RWPE2 (cell line): ENCODE results near the gene IQCH.

ENCODE experiments used
- ATAC-seq: fragments of 200-7000 bp; cut with Tn5 transposase; 3 replicates; pipeline ENCODE4 v1.9.1; 2021; ENCODE audit warnings: low read depth
- DNase-seq: peaks from one replicate; pipeline ENCODE4 v3.0.0-alpha.2; 2020; ENCODE audit warnings: low spot score
- H3K27ac ChIP-seq: fragments of 450-650 bp; 2 replicates; pipeline ENCODE4 v1.5.1; 2017; ENCODE audit warnings: mild to moderate bottlenecking; ENCODE audit not compliant: poor library complexity, severe bottlenecking
- H3K27me3 ChIP-seq: fragments of 250-450 bp; sonication (Bioruptor Pico); 2 replicates; pipeline ENCODE4 v1.5.1; 2021; ENCODE audit warnings: mild to moderate bottlenecking, moderate library complexity; ENCODE audit not compliant: insufficient read depth, poor library complexity, severe bottlenecking
- H3K36me3 ChIP-seq: fragments of 250-450 bp; sonication (Bioruptor Pico); 2 replicates; pipeline ENCODE4 v1.5.1; 2020; ENCODE audit warnings: low read depth, mild to moderate bottlenecking, moderate library complexity
- H3K4me1 ChIP-seq: fragments of 250-450 bp; sonication (Bioruptor Pico); 2 replicates; pipeline ENCODE4 v1.5.1; 2021; ENCODE audit warnings: mild to moderate bottlenecking, moderate library complexity; ENCODE audit not compliant: insufficient read depth, poor library complexity, severe bottlenecking
- H3K4me3 ChIP-seq: fragments of 250-450 bp; sonication (Bioruptor Pico); 2 replicates; pipeline ENCODE4 v1.5.1; 2021; ENCODE audit warnings: mild to moderate bottlenecking, moderate library complexity; ENCODE audit not compliant: severe bottlenecking
- H3K9me3 ChIP-seq: fragments of 250-450 bp; sonication (Bioruptor Pico); 2 replicates; pipeline ENCODE4 v1.5.1; 2021; ENCODE audit warnings: mild to moderate bottlenecking, moderate library complexity; ENCODE audit not compliant: severe bottlenecking
- CTCF ChIP-seq: fragments of 450-650 bp; IDR thresholded peaks from one replicate; pipeline ENCODE4 v1.5.1; 2017; ENCODE audit warnings: mild to moderate bottlenecking, moderate library complexity; ENCODE audit not compliant: poor library complexity, severe bottlenecking

Gene IQCH

GRCh38 chr15:67401336-67401735 lies 146.8 kb downstream of the IQCH start:
- H3K27ac ChIP-seq, result no peak overlapping the region
- no peak overlapping the region for H3K4me3 ChIP-seq
- no peaks in the 10 kb centered on the region for H3K9me3 ChIP-seq
- no peak for TF ChIP-seq CTCF
- ATAC-seq (no peak), DNase-seq (no peak)
- no peaks in the 10 kb centered on the region for H3K4me1 ChIP-seq
- no peaks in the 10 kb centered on the region for H3K36me3 ChIP-seq
- H3K27me3 ChIP-seq, result no peaks in the 10 kb centered on the region

GRCh38 chr15:67403428-67404154 lies 149.0 kb downstream of the IQCH start:
- ATAC-seq, result no peak
- Histone ChIP-seq H3K4me3 (no peak overlapping the region), H3K4me1 (no peaks in the 10 kb centered on the region), H3K27ac (no peak overlapping the region), H3K9me3 (no peaks in the 10 kb centered on the region), H3K27me3 (no peaks in the 10 kb centered on the region), H3K36me3 (no peaks in the 10 kb centered on the region)
- no peak for TF ChIP-seq CTCF
- no peak for DNase-seq

DNA sequence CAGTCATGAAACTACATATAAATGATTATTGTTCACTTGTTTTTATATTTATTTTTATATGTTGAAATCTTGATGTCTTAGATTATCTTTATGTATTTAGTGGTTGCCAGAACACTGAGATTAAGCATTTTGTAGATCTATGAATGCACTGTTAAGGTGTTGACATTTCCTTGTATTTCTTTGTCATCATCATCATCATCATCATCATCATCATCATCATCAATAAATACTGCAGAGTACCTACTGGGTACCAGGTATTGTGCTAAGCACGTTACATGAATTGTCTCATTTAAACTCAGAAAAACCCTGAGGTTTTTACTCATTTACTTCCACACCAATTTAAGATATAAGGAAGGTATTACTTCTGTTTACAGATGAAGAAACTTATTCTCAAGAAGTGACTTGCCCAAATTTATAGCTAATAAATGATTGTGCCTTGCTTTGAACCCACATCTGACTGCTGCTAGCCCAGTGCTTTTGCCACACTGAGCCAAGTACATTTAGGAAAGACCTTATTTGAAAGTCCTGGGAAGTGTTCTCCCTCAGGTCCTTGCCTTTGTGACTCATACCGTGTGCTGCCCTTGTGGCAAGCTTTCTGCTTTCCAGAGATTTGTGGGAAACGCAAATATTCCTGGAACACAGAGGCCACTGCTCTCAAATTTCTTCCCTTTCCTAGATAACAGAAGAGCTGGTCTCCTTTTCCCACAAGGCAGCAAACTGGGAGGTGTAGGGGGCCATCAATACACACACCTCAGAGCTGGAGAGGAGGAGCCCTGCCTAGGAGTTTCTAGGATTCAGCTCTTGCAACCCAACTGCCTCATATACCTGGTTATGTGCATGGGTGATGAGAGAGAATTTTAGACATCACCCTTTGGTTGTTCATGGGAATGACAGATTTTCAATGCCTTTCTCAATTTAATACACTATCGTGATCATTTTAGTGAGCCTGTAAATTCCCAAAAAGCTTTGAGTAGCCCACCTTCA lies 150.9 kb downstream of the IQCH start:
- no peak for DNase-seq
- no peak for TF ChIP-seq CTCF
- no peaks in the 10 kb centered on the region for H3K4me1 ChIP-seq
- ATAC-seq, result peak; percentile 85
- H3K4me3 ChIP-seq, result no peak overlapping the region
- no peaks in the 10 kb centered on the region for H3K27me3 ChIP-seq
- H3K27ac ChIP-seq, result no peak overlapping the region
- H3K36me3 ChIP-seq, result no peaks in the 10 kb centered on the region
- no peaks in the 10 kb centered on the region for H3K9me3 ChIP-seq

DNA sequence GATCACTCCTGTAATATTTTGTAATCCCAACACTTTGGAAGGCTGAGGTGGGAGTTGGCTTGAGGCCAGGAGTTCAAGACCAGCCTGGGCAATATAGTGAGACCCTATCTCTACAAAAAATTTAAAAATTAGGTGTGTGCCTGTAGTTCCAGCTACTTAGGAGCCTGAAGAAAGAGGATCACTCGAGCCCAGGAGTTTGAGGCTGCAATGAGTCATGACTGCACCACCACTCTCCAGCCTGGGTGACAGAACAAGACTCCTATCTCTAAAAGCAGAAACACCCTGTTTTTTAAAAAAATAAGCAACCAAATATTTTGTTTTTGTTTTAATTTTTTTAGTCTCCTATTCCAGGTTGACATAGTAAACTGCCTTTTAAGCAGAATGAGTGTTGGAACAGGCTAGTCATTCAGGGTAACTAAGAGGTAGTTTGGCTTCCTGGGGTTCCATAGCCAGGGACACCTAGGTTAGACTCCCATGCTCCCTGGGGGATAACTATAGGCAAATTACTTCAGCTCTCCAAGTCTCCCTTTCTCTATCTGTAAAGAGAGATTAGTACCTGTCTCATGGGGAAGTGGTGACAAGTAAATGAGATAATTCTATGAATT lies 151.8 kb downstream of the IQCH start:
- no peak for TF ChIP-seq CTCF
- H3K36me3 ChIP-seq, result no peaks in the 10 kb centered on the region
- H3K4me1 ChIP-seq, result no peaks in the 10 kb centered on the region
- no peak overlapping the region for H3K27ac ChIP-seq
- H3K4me3 ChIP-seq, result no peak overlapping the region
- ATAC-seq, result peak; percentile 43; the same call in 1 of the 3 replicates
- H3K9me3 ChIP-seq, result no peaks in the 10 kb centered on the region
- H3K27me3 ChIP-seq, result no peaks in the 10 kb centered on the region
- DNase-seq, result no peak
